Stomach (tissue), 9 donors: ENCODE results near the gene EGFL7. TPM values are rescaled to one million over a fixed set of nuclear protein-coding genes. Genes with fewer than 3 reads are reported as not detected.
A peak's percentile ranks its signal among the peaks of the same experiment; 100 is the strongest.

Experiments
- DNase-seq, 2 donors: peaks; one replicate each; pipeline versions ENCODE4 v3.0.0 to v3.0.0-alpha.2; 2013 to 2019
- H3K27ac ChIP-seq, 5 donors: fragments of 200-600 bp in 4 of 5; sonication (generic) in 4 of 5; one replicate each; pipeline ENCODE4 v1.5.1; 2013 to 2019; ENCODE audit warnings: mild to moderate bottlenecking in 1 of 5, moderate library complexity in 1 of 5
- H3K27me3 ChIP-seq, 3 donors: fragments of 200-600 bp; sonication (generic); one replicate each; pipeline ENCODE4 v1.5.1; 2017 to 2019; ENCODE audit warnings: mixed run types in 1 of 3
- H3K36me3 ChIP-seq, 4 donors: fragments of 200-600 bp; sonication (generic); 1 replicate in 3 of 4; 2 replicates in 1 of 4; pipeline ENCODE4 v1.5.1; 2016 to 2019
- H3K4me1 ChIP-seq, 4 donors: fragments of 200-600 bp; sonication (generic); one replicate each; pipeline ENCODE4 v1.5.1; 2016 to 2019
- H3K4me3 ChIP-seq, 4 donors: fragments of 200-600 bp; sonication (generic) in 3 of 4; one replicate each; pipeline ENCODE4 v1.5.1; 2016 to 2019; ENCODE audit warnings: mild to moderate bottlenecking in 1 of 4
- H3K9me3 ChIP-seq, 4 donors: fragments of 200-600 bp; sonication (generic); one replicate each; pipeline ENCODE4 v1.5.1; 2016 to 2019
- EP300 ChIP-seq: sonication (generic); formaldehyde crosslinking; IDR thresholded peaks from one replicate; pipeline ENCODE4 v1.6.1; 2017; ENCODE audit warnings: antibody characterized with exemption
- POLR2A ChIP-seq, 4 donors: fragments of 450-650 bp; IDR thresholded peaks; one replicate each; pipeline ENCODE4 v1.6.1; 2016; ENCODE audit warnings: antibody characterized with exemption in 4 of 4, control low read depth in 2 of 4, mild to moderate bottlenecking in 1 of 4, moderate library complexity in 1 of 4
- POLR2AphosphoS5 ChIP-seq, 3 donors: sonication (generic); formaldehyde crosslinking; IDR thresholded peaks; one replicate each; pipeline ENCODE4 v1.6.1; 2016; ENCODE audit warnings: antibody characterized with exemption in 3 of 3
- WGBS, 5 donors: extraction: QIAGEN DNeasy Blood & Tissue Kit in 3 of 5; methylation state at CpG; one replicate each; pipeline versions ENCODE4 v1.1.5 to v1.1.7; 2013 to 2018; 5-methylcytosine and 5-hydroxymethylcytosine counted together
- intact Hi-C: fragments of 100-400 bp; cut with DNase I; formaldehyde crosslinking; loops from one replicate; pipeline ENCODE4 v1.15.1; 2023; ENCODE audit warnings: low total_unique reads
- polyA plus RNA-seq, 3 donors: library from polyadenylated mRNA; stranded (reverse); fragments of 200-250 nt; gene quantifications; one replicate each; pipeline ENCODE4 v1.2.3, GENCODE V29; 2013
- total RNA-seq, 5 donors: library from RNA; depleted of rRNA; stranded (reverse); fragments of >200 nt; gene quantifications; one replicate each; pipeline versions ENCODE4 v1.1.0 to v1.2.3, GENCODE V29; 2014 to 2016
- TF ChIP-seq, protein P1 (sequence below), 7 experiments: fragments of 450-650 bp in 4 of 7; fragments of 200-600 bp in 3 of 7; sonication (generic) in 3 of 7; IDR thresholded peaks; one replicate each; pipeline ENCODE4 v1.5.1; 2016 to 2019; ENCODE audit warnings: antibody characterized with exemption in 7 of 7, control low read depth in 2 of 7, mild to moderate bottlenecking in 1 of 7
- donor health status: healthy with polysubstance abuse.
- donor health status: Bipolar disorder and iron deficiency.
- donor health status: healthy.

Gene EGFL7
- total and polyA plus RNA-seq, 8 donors, result 20.9 to 1,085 (median 52.2) TPM

DNA sequence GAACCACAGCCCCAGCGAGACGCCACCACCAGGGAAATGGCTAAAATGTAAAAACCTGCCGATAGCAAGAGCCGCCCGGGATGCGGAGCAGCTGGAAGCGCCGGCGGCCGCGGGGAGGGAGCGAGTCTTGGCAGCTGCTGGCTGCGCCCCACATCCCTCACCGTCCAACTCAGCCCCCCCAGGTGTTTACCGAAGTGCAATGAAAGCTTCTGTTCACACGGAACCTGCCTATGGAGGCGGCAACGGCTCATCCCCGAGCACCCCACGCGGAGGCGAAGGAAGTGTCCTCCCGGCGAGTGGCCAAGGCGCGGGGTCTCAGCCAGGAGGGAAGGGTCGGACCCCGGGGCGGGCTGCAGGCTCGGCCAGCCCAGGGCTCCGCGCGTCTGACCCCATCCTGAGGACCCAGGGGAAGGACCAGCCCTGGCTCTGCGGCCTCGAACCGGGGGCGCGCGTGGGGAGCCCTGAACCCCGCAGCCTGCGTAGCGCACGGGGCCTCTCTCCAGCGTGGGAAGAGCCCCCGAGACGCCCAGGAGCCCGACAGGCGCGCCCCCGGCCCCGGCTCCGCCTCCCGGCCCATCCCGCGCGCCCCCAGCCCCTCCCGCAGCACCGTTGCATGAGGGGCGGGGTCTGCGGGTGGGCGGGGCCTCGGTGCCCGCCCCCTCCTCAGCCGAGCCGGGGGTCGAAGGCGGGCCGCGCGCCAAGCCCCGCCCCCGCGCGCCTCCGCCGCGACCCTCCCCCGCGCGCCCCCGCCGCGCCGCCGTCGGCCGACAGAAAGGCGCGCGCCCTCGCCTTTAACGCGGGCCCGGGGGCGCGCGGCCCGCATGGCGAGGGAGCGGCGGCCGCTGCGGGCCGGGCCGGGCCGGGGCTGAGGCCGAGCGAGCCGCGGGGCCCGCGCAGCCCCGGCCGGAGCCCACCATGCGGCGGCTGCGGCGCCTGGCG is 49.3 kb downstream of the EGFL7 start, which contains the start of gene DIPK1B:
DIPK1B (plus strand) TSS at position 822 of the 939 bp plus-strand sequence; CDS start at position 916, 94 bp downstream.
- peak in 1 of 2 donors; percentile 81 for DNase-seq
- WGBS, 5 donors, result 2 to 9% (median 3%) methylated on average over 15 to 113 of the region's 119 CpGs
- TF ChIP-seq, protein P1, sequence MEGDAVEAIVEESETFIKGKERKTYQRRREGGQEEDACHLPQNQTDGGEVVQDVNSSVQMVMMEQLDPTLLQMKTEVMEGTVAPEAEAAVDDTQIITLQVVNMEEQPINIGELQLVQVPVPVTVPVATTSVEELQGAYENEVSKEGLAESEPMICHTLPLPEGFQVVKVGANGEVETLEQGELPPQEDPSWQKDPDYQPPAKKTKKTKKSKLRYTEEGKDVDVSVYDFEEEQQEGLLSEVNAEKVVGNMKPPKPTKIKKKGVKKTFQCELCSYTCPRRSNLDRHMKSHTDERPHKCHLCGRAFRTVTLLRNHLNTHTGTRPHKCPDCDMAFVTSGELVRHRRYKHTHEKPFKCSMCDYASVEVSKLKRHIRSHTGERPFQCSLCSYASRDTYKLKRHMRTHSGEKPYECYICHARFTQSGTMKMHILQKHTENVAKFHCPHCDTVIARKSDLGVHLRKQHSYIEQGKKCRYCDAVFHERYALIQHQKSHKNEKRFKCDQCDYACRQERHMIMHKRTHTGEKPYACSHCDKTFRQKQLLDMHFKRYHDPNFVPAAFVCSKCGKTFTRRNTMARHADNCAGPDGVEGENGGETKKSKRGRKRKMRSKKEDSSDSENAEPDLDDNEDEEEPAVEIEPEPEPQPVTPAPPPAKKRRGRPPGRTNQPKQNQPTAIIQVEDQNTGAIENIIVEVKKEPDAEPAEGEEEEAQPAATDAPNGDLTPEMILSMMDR (IDR thresholded peaks at IDR 0.05), result no peak
- TF ChIP-seq EP300 (no peak), POLR2AphosphoS5 (IDR thresholded peaks at IDR 0.05) (no peak)
- Histone ChIP-seq H3K4me3 (peak within 1 kb of the TSS; percentile 44 to 54 (median 52)), H3K36me3 (no peaks in the 10 kb centered on the region), H3K4me1 (peaks cover 11 to 36% (median 21%) of the 10 kb centered on the region in 4 donors), H3K27me3 (peaks cover 6 to 60% (median 35%) of the 10 kb centered on the region in 3 donors), H3K27ac (peak within 1 kb of the TSS in 4 of 5 donors; percentile 10 to 73 (median 44)), H3K9me3 (no peaks in the 10 kb centered on the region)
- intact Hi-C loops, result no loop called here

- Histone ChIP-seq H3K27me3 (peaks cover 6 to 60% (median 35%) of the 10 kb centered on the region in 3 donors), H3K4me3 (peak overlapping the region; percentile 44 to 54 (median 52)), H3K27ac (peak overlapping the region in 4 of 5 donors; percentile 10 to 73 (median 44))
These were observed 50.2 kb downstream of the EGFL7 start for GRCh38 chr9:136712690-136713544.

GRCh38 chr9:136713550-136713949 is 50.8 kb downstream of the EGFL7 start:
- H3K27ac ChIP-seq, result peak overlapping the region in 3 of 5 donors; percentile 39 to 73 (median 50)
- no peaks in the 10 kb centered on the region for H3K36me3 ChIP-seq
- peaks cover 6 to 60% (median 35%) of the 10 kb centered on the region in 3 donors for H3K27me3 ChIP-seq
- 38 to 49% (median 43%) methylated on average over 5 to 8 of the region's 8 CpGs; no CpG with 5 or more reads in 1 of the 5 donors for WGBS, 5 donors
- TF ChIP-seq EP300 (no peak), POLR2A (IDR thresholded peaks at IDR 0.05) (no peak), POLR2AphosphoS5 (IDR thresholded peaks at IDR 0.05) (no peak)
- TF ChIP-seq, protein P1 (IDR thresholded peaks at IDR 0.05), result no peak
- H3K4me1 ChIP-seq, result peaks cover 11 to 36% (median 21%) of the 10 kb centered on the region in 4 donors
- no peaks in the 10 kb centered on the region for H3K9me3 ChIP-seq
- DNase-seq, result no peak
- peak overlapping the region in 2 of 4 donors; percentile 50 to 54 for H3K4me3 ChIP-seq
- intact Hi-C loops, result no loop called here

More at GRCh38 chr9:136712690-136713544, 50.2 kb downstream of the EGFL7 start:
- WGBS, 5 donors, result 8 to 11% (median 10%) methylated on average over 19 to 56 of the region's 56 CpGs
- intact Hi-C loops, result no loop called here
- H3K9me3 ChIP-seq, result no peaks in the 10 kb centered on the region
- peak in 1 of 2 donors; percentile 31 for DNase-seq
- H3K36me3 ChIP-seq, result no peaks in the 10 kb centered on the region
- peaks cover 11 to 36% (median 21%) of the 10 kb centered on the region in 4 donors for H3K4me1 ChIP-seq
- TF ChIP-seq POLR2AphosphoS5 (IDR thresholded peaks at IDR 0.05) (no peak), EP300 (no peak), POLR2A (IDR thresholded peaks at IDR 0.05) (no peak)
- TF ChIP-seq, protein P1 (IDR thresholded peaks at IDR 0.05), result no peak
